Gastrocnemius medialis (tissue), 4 donors: Measurements from ENCODE around the gene PIP4K2C. TPM values are rescaled to one million over a fixed set of nuclear protein-coding genes. Genes with fewer than 3 reads are reported as not detected.

Source experiments
- ATAC-seq, 2 donors: fragments of 150-250 bp; one replicate each; pipeline ENCODE4 v1.9.1; 2016
- DNase-seq, 2 donors: peaks; one replicate each; pipeline ENCODE4 v3.0.0-alpha.2; 2019
- H3K27ac ChIP-seq, 4 donors: fragments of 200-600 bp; sonication (generic); 1 replicate in 1 of 4; 2 replicates in 3 of 4; pipeline ENCODE4 v1.5.1; 2016 to 2018; ENCODE audit warnings: mild to moderate bottlenecking in 2 of 4, moderate library complexity in 1 of 4
- H3K27me3 ChIP-seq, 3 donors: fragments of 200-600 bp; sonication (generic) in 2 of 3; 1 replicate in 1 of 3; 2 replicates in 2 of 3; pipeline versions ENCODE4 v1.5.1 to v1.6.0; 2016 to 2019; ENCODE audit warnings: mild to moderate bottlenecking in 1 of 3, moderate library complexity in 1 of 3
- H3K36me3 ChIP-seq, 2 donors: fragments of 200-600 bp; sonication (generic) in 1 of 2; one replicate each; pipeline ENCODE4 v1.5.1; 2017 to 2018
- H3K4me1 ChIP-seq, 2 donors: fragments of 200-600 bp; sonication (generic) in 1 of 2; one replicate each; pipeline ENCODE4 v1.5.1; 2016 to 2017; ENCODE audit warnings: mild to moderate bottlenecking in 2 of 2
- H3K4me3 ChIP-seq, 4 donors: fragments of 200-600 bp; sonication (generic) in 3 of 4; 1 replicate in 1 of 4; 2 replicates in 3 of 4; pipeline ENCODE4 v1.5.1; 2016 to 2019; ENCODE audit warnings: mild to moderate bottlenecking in 2 of 4
- H3K9me3 ChIP-seq, 3 donors: fragments of 200-600 bp; sonication (generic) in 2 of 3; 1 replicate in 1 of 3; 2 replicates in 2 of 3; pipeline ENCODE4 v1.5.1; 2016 to 2019
- POLR2A ChIP-seq, 2 donors: fragments of 450-650 bp; IDR thresholded peaks; one replicate each; pipeline ENCODE4 v1.6.1; 2017; ENCODE audit warnings: antibody characterized with exemption in 2 of 2, mild to moderate bottlenecking in 2 of 2, moderate library complexity in 2 of 2
- in situ Hi-C, 4 donors: fragments of 200-750 bp; cut with MboI; loops; one replicate each; pipeline versions ENCODE4 v1.15.0 to v1.8.0; 2017; ENCODE audit warnings: low sequenced_read_pairs in 4 of 4
- intact Hi-C: fragments of 100-400 bp; cut with DNase I; formaldehyde crosslinking; loops from one replicate; pipeline ENCODE4 v1.15.1; 2023; ENCODE audit warnings: low total_unique reads
- total RNA-seq, 4 donors: library from RNA; depleted of rRNA; stranded (reverse); fragments of >200 nt; gene quantifications; one replicate each; pipeline versions ENCODE4 v1.1.0 to v1.2.3, GENCODE V29; 2016
- TF ChIP-seq, protein P1 (sequence below), 5 experiments: fragments of 450-650 bp in 3 of 5; fragments of 200-600 bp in 2 of 5; sonication (generic) in 2 of 5; IDR thresholded peaks in 4 of 5; conservative IDR thresholded peaks in 1 of 5; 1 replicate in 4 of 5; 2 replicates in 1 of 5; pipeline ENCODE4 v1.5.1; 2016 to 2019; ENCODE audit warnings: antibody characterized with exemption in 5 of 5, mild to moderate bottlenecking in 3 of 5, moderate library complexity in 3 of 5

PIP4K2C gene
- total RNA-seq, 4 donors from 2014 or later, result 11.2 to 22.0 (median 14.6) TPM

DNA sequence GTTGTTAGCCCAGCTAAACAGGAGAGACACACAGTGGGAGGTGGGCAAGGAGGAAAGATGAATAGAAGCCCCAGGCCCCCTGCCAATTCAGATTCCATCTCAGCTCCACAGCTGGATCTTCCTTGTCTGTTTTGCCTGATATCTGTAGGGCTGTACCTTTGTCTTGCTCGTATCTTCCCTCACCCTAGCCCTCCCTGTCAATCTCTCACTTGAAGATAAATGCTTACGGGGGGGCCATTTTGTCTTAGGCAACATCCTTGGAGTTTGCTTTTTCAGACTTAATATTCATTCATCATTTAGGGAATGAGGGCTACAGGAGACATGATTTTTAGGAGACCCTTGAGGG is 38.7 kb upstream of the PIP4K2C start:
- Histone ChIP-seq H3K27ac (no peak overlapping the region), H3K4me3 (no peak overlapping the region), H3K9me3 (no peaks in the 10 kb centered on the region), H3K4me1 (peaks cover 3% of the 10 kb centered on the region in 2 donors), H3K27me3 (peaks cover 21 to 33% (median 21%) of the 10 kb centered on the region in 3 donors), H3K36me3 (no peaks in the 10 kb centered on the region)
- in situ Hi-C loops (no loop called here), intact Hi-C loops (no loop called here)
- TF ChIP-seq POLR2A (IDR thresholded peaks at IDR 0.05), result no peak
- TF ChIP-seq, protein P1, sequence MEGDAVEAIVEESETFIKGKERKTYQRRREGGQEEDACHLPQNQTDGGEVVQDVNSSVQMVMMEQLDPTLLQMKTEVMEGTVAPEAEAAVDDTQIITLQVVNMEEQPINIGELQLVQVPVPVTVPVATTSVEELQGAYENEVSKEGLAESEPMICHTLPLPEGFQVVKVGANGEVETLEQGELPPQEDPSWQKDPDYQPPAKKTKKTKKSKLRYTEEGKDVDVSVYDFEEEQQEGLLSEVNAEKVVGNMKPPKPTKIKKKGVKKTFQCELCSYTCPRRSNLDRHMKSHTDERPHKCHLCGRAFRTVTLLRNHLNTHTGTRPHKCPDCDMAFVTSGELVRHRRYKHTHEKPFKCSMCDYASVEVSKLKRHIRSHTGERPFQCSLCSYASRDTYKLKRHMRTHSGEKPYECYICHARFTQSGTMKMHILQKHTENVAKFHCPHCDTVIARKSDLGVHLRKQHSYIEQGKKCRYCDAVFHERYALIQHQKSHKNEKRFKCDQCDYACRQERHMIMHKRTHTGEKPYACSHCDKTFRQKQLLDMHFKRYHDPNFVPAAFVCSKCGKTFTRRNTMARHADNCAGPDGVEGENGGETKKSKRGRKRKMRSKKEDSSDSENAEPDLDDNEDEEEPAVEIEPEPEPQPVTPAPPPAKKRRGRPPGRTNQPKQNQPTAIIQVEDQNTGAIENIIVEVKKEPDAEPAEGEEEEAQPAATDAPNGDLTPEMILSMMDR (IDR thresholded peaks at IDR 0.05 in 4 of 5, conservative IDR thresholded peaks at IDR 0.05 in 1 of 5), result no peak
- ATAC-seq (no peak), DNase-seq (no peak)

DNA sequence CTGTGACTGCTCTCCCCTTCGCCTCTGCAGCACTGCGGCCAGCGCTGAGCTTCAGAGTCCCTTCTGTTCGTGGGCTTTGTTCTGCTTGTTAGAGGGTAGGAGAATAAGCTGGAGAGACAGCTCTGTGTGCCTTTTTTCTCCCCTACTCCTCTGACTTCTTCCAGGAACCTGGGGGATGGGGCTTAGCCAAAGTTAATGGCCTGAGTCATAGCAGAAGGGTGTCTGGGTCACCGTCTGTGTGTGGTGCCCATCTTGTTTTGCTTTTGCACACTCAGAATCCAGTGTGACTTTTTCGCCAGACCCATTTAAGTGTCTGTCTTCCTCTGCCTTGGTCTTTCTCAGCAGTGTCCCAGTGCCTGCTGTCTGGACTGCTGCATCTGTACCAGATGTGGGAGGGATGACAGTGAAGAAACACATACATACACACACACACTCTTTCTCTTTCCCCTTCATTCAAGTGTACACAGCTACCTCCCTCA is 38.1 kb upstream of the PIP4K2C start:
- peaks cover 21 to 33% (median 21%) of the 10 kb centered on the region in 3 donors for H3K27me3 ChIP-seq
- H3K36me3 ChIP-seq, result no peaks in the 10 kb centered on the region
- DNase-seq (no peak), ATAC-seq (no peak)
- H3K9me3 ChIP-seq, result no peaks in the 10 kb centered on the region
- in situ Hi-C loops, result no loop called here
- peaks cover 0 to 3% of the 10 kb centered on the region in 2 donors for H3K4me1 ChIP-seq
- H3K4me3 ChIP-seq, result no peak overlapping the region
- H3K27ac ChIP-seq, result no peak overlapping the region
- TF ChIP-seq POLR2A (IDR thresholded peaks at IDR 0.05), result no peak
- intact Hi-C loops, result no loop called here

DNA sequence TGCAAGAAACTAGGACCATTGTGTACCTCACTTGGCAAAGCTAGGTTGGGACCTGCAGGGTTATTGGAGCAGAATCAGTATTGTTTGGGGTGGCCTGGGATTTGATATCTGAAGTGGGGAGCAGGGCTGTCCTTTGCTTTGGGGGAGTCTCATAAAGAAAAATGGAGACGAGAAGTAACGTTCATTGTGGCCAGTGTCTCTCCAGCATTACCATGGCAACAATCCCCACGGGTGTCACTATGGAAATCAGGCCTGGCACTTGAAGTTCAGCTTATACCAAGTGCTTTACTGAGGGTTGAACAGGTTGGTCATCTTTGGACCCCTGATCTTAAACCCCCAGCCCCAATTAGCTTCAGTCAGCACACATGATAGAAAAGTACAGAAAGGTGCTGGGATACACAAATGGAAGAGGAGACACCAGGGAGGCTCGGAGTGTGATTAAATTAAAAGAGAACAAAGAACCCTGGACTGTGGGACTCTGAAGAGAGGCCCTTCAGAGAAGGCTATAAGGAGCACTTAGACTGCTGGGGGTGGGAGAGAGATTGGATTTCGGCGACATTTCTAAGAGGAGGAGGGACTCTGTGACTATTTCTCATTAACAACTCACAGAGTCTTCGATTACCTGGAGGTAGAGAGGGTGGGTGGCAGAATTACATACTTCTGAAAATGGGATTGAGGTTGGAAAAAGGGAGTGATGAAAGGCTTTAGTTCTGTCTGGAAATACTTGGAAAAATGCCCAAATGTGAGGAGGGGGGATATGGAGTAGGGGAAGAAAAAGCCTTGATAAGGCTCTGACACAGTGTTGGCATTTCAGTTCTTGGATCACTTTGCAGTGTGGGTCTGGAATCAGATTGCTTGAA is 37.4 kb upstream of the PIP4K2C start:
- no peak overlapping the region for H3K27ac ChIP-seq
- ATAC-seq (no peak), DNase-seq (no peak)
- no peak for TF ChIP-seq POLR2A (IDR thresholded peaks at IDR 0.05)
- TF ChIP-seq, protein P1 (IDR thresholded peaks at IDR 0.05 in 4 of 5, conservative IDR thresholded peaks at IDR 0.05 in 1 of 5), result no peak
- intact Hi-C loops (no loop called here), in situ Hi-C loops (no loop called here)
- no peaks in the 10 kb centered on the region for H3K36me3 ChIP-seq
- H3K9me3 ChIP-seq, result no peaks in the 10 kb centered on the region
- H3K27me3 ChIP-seq, result peaks cover 17 to 29% (median 21%) of the 10 kb centered on the region in 3 donors
- peaks cover 0 to 3% of the 10 kb centered on the region in 2 donors for H3K4me1 ChIP-seq
- H3K4me3 ChIP-seq, result no peak overlapping the region

DNA sequence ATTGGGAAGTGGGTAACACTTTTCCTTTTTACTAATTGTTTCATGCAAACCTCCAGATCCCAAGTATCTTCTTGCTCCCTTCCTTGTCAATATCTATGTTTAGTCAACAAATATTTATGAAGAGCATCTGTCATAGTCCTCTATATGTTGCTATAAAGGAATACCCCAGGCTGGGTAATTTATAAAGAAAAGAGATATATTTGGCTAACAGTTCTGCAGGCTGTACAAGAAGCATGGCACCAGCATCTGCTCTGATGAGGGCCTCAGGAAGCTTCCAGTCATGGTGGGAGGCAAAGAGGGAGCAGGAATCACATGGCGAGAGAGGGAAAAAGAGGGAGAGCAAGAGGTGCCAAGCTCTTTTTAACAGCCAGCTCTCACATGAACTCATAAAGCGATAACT is 36.5 kb upstream of the PIP4K2C start:
- no peak overlapping the region for H3K4me3 ChIP-seq
- H3K27me3 ChIP-seq, result peaks cover 14 to 21% (median 15%) of the 10 kb centered on the region in 3 donors
- H3K36me3 ChIP-seq, result no peaks in the 10 kb centered on the region
- H3K27ac ChIP-seq, result no peak overlapping the region
- intact Hi-C loops (no loop called here), in situ Hi-C loops (no loop called here)
- ATAC-seq (no peak), DNase-seq (no peak)
- TF ChIP-seq POLR2A (IDR thresholded peaks at IDR 0.05), result no peak
- TF ChIP-seq, protein P1 (IDR thresholded peaks at IDR 0.05 in 4 of 5, conservative IDR thresholded peaks at IDR 0.05 in 1 of 5), result no peak
- H3K9me3 ChIP-seq, result no peaks in the 10 kb centered on the region
- H3K4me1 ChIP-seq, result peaks cover 0 to 3% of the 10 kb centered on the region in 2 donors

DNA sequence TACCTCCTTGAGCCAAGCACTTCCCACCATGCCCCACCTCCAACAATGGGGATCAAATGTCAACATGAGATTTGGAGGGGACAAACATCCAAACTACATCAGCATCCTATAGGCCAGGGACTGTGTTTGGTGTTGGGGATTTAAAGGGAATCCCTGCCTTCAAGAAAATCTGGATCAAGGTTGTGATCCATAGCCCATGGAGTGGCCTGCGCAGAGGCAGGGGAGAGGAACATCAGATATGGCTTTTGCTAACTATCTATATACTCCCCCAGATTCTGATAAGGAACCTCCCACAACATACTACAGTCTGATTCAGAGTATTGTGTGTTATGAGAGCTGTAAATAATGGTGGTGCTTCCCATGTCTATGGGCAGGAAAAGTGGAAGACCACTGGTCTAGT is 36.1 kb upstream of the PIP4K2C start:
- DNase-seq, result no peak
- in situ Hi-C loops (no loop called here), intact Hi-C loops (no loop called here)
- H3K27ac ChIP-seq, result no peak overlapping the region
- H3K4me1 ChIP-seq, result peaks cover 0 to 3% of the 10 kb centered on the region in 2 donors
- TF ChIP-seq, protein P1 (IDR thresholded peaks at IDR 0.05 in 4 of 5, conservative IDR thresholded peaks at IDR 0.05 in 1 of 5), result no peak
- no peak for TF ChIP-seq POLR2A (IDR thresholded peaks at IDR 0.05)
- no peak for ATAC-seq
- peaks cover 10 to 17% (median 14%) of the 10 kb centered on the region in 3 donors for H3K27me3 ChIP-seq
- H3K36me3 ChIP-seq, result no peaks in the 10 kb centered on the region
- H3K4me3 ChIP-seq, result no peak overlapping the region
- H3K9me3 ChIP-seq, result no peaks in the 10 kb centered on the region
